Right lobe of liver (tissue), 6 donors: Measurements from ENCODE around the gene UBR1. TPM values are rescaled to one million over a fixed set of nuclear protein-coding genes. Genes with fewer than 3 reads are reported as not detected.

ENCODE experiments used
- ATAC-seq, 4 donors: fragments of 200-7000 bp; cut with Tn5 transposase; one replicate each; pipeline ENCODE4 v1.9.1; 2020; ENCODE audit warnings: mild to moderate bottlenecking in 4 of 4, moderate library complexity in 4 of 4
- DNase-seq, 3 donors: peaks; one replicate each; pipeline ENCODE4 v3.0.0-alpha.2; 2020
- H3K27ac ChIP-seq, 3 donors: fragments of 200-600 bp; one replicate each; pipeline ENCODE4 v1.8.0; 2022
- H3K27me3 ChIP-seq, 2 donors: fragments of 200-600 bp; one replicate each; pipeline ENCODE4 v1.8.0; 2022
- H3K36me3 ChIP-seq, 4 donors: fragments of 200-600 bp; sonication (generic) in 1 of 4; one replicate each; pipeline versions ENCODE4 v1.5.1 to v1.8.0; 2017 to 2022; ENCODE audit warnings: control low read depth in 1 of 4
- H3K4me1 ChIP-seq, 4 donors: fragments of 200-600 bp; sonication (generic) in 1 of 4; one replicate each; pipeline versions ENCODE4 v1.5.1 to v1.8.0; 2017 to 2022; ENCODE audit warnings: control low read depth in 1 of 4
- H3K4me3 ChIP-seq, 3 donors: fragments of 200-600 bp; one replicate each; pipeline ENCODE4 v1.8.0; 2022
- H3K9me3 ChIP-seq, 4 donors: fragments of 200-600 bp; sonication (generic) in 1 of 4; one replicate each; pipeline versions ENCODE4 v1.5.1 to v1.8.0; 2017 to 2022; ENCODE audit warnings: control low read depth in 1 of 4
- CTCF ChIP-seq, 4 donors: fragments of 200-600 bp in 3 of 4; fragments of 450-650 bp in 1 of 4; IDR thresholded peaks; one replicate each; pipeline versions ENCODE4 v1.5.1 to v1.8.0; 2016 to 2022; ENCODE audit warnings: antibody characterized with exemption in 4 of 4, mild to moderate bottlenecking in 2 of 4
- POLR2A ChIP-seq: fragments of 450-650 bp; IDR thresholded peaks from one replicate; pipeline ENCODE4 v1.6.1; 2017; ENCODE audit warnings: antibody characterized with exemption, mild to moderate bottlenecking
- WGBS: methylation state at CpG from one replicate; pipeline ENCODE4 v1.1.6; 2018; ENCODE audit warnings: low coverage, low lambda C conversion rate; ENCODE audit not compliant: insufficient coverage; ENCODE audit errors: missing lambda C conversion rate; 5-methylcytosine and 5-hydroxymethylcytosine counted together
- intact Hi-C, 2 donors: fragments of 100-400 bp; cut with DNase I; formaldehyde crosslinking; loops; one replicate each; pipeline versions ENCODE4 v1.11.2 to v1.14.1; 2022
- total RNA-seq, 6 experiments: library from RNA; depleted of rRNA in 2 of 6; stranded (reverse); fragments of >200 nt in 2 of 6; fragmentation: NEBNext Ultra II Directional in 3 of 6; extraction: Animal tissue kit (Norgen Biotek cat#: 25700) in 3 of 6; gene quantifications; one replicate each; pipeline versions ENCODE4 v1.1.0 to v1.2.4, GENCODE V29; 2016 to 2023
- donor health status: DM: no; HTN: yes; CAD: no.
- donor health status: DM: no; HTN: no; CAD: no.
- donor health status: DM: no; HTN: no; CAD: no.
- donor health status: DM: no; HTN: yes; CAD: no.
- donor health status: DM: no; HTN: yes; CAD: no.

UBR1 gene
- total RNA-seq, 6 experiments from 2014 or later = 8.8 to 15.6 (median 10.6) TPM

DNA sequence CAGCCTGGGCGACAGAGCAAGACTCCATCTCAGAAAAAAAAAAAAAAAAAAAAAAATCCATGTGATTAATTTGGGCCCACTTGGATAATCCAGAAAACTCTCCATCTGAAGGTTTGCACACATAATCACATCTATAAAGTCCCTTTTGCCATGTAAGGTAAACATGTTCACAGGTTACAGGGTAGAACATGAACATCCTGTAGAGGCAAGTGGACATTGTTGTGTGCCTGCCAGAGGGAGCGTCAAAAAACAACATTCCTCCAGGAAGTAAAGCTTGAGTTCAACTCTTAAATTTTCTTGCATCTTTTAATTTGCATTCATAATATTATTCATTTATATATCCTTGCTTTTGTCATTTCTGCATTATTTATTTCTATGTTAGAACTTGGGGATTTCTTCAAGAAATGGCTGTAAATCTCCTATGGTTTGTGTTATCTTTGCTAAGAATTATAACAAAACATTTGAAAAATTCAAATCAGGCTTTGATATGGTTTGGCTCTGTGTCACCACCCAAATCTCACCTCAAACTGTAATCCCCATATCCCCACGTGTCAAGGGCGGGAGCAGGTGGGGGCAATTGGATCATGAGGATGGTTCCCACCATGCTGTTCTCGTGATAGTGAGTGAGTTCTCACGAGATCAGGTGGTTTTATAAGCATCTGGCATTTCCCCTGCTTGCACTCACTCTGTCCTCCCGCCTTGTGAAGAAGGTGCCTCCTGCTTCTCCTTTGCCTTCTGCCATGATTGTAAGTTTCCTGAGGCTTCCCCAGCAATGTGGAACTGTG is 173.9 kb downstream of the UBR1 start:
- WGBS = 68% methylated on average over 7 of the region's 7 CpGs
- H3K4me1 ChIP-seq = no peaks in the 10 kb centered on the region

DNA sequence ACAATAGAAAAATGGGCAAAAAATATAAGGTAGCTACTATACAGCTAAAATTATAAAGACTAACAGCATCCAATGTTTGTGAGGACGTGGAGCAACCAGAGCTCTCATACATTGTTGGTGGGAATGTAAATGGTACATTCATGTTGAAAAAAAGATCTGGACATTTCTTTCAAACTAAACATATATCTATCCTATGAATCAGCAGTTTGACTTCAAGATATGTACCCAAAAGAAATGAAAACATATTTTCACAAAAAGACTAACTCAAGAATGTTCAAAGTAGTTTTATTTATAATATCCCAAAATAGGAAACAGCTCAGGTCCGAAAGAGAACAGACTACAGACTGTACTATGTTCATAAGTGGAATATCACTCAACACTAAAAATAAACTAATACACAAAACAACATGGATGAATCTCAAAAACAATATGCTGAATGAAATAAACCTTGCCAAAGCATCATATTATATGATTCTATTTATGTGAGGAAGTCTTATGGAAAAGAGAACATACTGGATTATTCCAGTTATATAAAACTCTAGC is 176.5 kb downstream of the UBR1 start:
- DNase-seq (no peak), ATAC-seq (no peak)
- Histone ChIP-seq H3K27ac (no peak overlapping the region), H3K4me1 (no peaks in the 10 kb centered on the region), H3K36me3 (no peaks in the 10 kb centered on the region), H3K4me3 (no peak overlapping the region), H3K27me3 (no peaks in the 10 kb centered on the region), H3K9me3 (no peaks in the 10 kb centered on the region)
- 68% methylated on average over 2 of the region's 2 CpGs for WGBS
- intact Hi-C loops = loop anchor here (10.0 kb wide), 2 partner anchors 225 to 235 kb away; no protein-coding TSS in a partner anchor
- TF ChIP-seq POLR2A = no peak
- no peak for TF ChIP-seq CTCF (IDR thresholded peaks at IDR 0.05)

More for the DNA sequence above, 173.9 kb downstream of the UBR1 start:
- TF ChIP-seq POLR2A (no peak), CTCF (IDR thresholded peaks at IDR 0.05) (no peak)
- ATAC-seq = no peak
- DNase-seq = no peak
- intact Hi-C loops = no loop called here
- Histone ChIP-seq H3K9me3 (no peaks in the 10 kb centered on the region), H3K4me3 (no peak overlapping the region), H3K27me3 (no peaks in the 10 kb centered on the region), H3K36me3 (no peaks in the 10 kb centered on the region), H3K27ac (no peak overlapping the region)

- H3K4me1 ChIP-seq = peaks cover 0 to 7% (median 0%) of the 10 kb centered on the region in 4 donors
- DNase-seq (peak; percentile 42 to 61 (median 55)), ATAC-seq (peak; percentile 1 to 9 (median 7))
- no peaks in the 10 kb centered on the region for H3K36me3 ChIP-seq
- H3K9me3 ChIP-seq = no peaks in the 10 kb centered on the region
- WGBS = 5% methylated on average over 18 of the region's 19 CpGs
- no peak overlapping the region for H3K27ac ChIP-seq
- intact Hi-C loops = loop anchor here (10.0 kb wide), 2 partner anchors 217 to 227 kb away; no protein-coding TSS in a partner anchor
- TF ChIP-seq POLR2A (no peak), CTCF (IDR thresholded peaks at IDR 0.05) (no peak)
- H3K27me3 ChIP-seq = no peaks in the 10 kb centered on the region
- H3K4me3 ChIP-seq = peak overlapping the region; percentile 86 to 96 (median 96)
These were observed 184.5 kb downstream of the UBR1 start for GRCh38 chr15:42921342-42921731.

DNA sequence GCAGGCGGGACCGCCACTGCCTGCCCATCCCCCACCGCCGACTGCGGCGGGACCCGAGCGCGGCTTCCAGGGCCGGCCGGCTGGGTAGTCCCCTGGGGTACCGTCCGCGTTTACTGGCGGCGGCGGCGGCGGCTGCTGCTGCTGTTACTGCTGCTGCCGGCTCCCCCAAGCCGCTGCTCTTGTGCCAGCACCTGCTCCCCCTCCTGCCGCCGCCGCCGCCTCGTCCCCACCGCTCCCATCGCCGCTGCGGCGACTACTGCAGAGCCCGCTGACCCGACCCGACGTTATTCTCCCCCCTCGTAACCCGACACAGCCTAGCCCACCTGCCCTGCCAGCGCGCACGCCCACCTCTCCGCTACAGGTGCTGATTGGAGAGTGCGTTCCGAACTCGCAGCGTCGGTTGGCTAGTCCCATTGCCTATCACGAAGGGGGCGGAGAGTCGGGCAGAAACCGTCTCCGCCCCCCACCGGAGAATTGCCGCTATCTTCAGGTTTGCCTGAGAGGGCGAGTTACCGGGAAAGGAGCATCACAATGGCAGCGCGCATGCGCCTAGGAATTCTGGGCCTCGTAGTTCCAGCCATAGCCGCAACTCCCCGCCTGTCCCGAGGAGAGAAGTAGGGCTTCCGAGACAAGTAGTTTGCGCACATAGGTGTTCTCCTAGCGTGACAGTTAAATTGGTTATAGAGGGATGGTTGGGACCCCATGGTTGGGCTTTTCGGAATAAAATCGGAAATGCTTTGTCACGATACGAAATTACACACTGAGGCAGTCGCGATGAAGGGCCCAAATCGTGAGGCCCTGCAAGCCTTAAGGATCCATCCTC is 185.1 kb downstream of the UBR1 start, which contains the start of gene TTBK2:
TSS of gene TTBK2 (minus strand) at position 260 of the 823 bp plus-strand sequence. CDS start 42,161 bp downstream, outside the sequence.
- DNase-seq (peak; percentile 98 to 99 (median 99)), ATAC-seq (peak; percentile 98 to 99 (median 98))
- peak within 1 kb of the TSS; percentile 86 to 96 (median 96) for H3K4me3 ChIP-seq
- intact Hi-C loops = loop anchor here (10.0 kb wide), 2 partner anchors 216 to 226 kb away; no protein-coding TSS in a partner anchor
- H3K4me1 ChIP-seq = peaks cover 0 to 7% (median 0%) of the 10 kb centered on the region in 4 donors
- WGBS = 0% methylated on average over 13 of the region's 72 CpGs
- H3K9me3 ChIP-seq = no peaks in the 10 kb centered on the region
- H3K36me3 ChIP-seq = no peaks in the 10 kb centered on the region
- H3K27me3 ChIP-seq = no peaks in the 10 kb centered on the region
- TF ChIP-seq POLR2A (peak; percentile 86), CTCF (IDR thresholded peaks at IDR 0.05) (peak; percentile 21 to 37 (median 28))
- H3K27ac ChIP-seq = peak within 1 kb of the TSS; percentile 56 to 79 (median 74)
